Endothelial cell of hepatic sinusoid (primary cell): ENCODE results near the gene ANKRD30A.
"Not testable (repeated sequence)": the region's sequence is repeated elsewhere in the genome, so short reads cannot be mapped to it uniquely, and the experiment has no call there.

Experiments
- in situ Hi-C: cut with HindIII; loops from 2 replicates; pipeline ENCODE4 v1.10.0; 2017; ENCODE audit warnings: low sequenced_read_pairs

ANKRD30A gene

GRCh38 chr10:37246637-37247036 lies 121.2 kb downstream of the ANKRD30A start:
- in situ Hi-C loops: no loop called here

- in situ Hi-C loops: not testable (repeated sequence)
Measured at GRCh38 chr10:37255837-37256236, 130.4 kb downstream of the ANKRD30A start.

- in situ Hi-C loops: no loop called here
Measured at GRCh38 chr10:37263304-37263703, 137.9 kb downstream of the ANKRD30A start.

GRCh38 chr10:37268266-37268665 lies 142.9 kb downstream of the ANKRD30A start:
- in situ Hi-C loops: no loop called here

- in situ Hi-C loops: no loop called here
Measured at GRCh38 chr10:37269554-37270256, 144.3 kb downstream of the ANKRD30A start.

GRCh38 chr10:37275216-37275777 lies 149.9 kb downstream of the ANKRD30A start:
- in situ Hi-C loops: loop anchor here (25.0 kb wide), 1 partner anchor 112 kb away; no protein-coding TSS in a partner anchor

GRCh38 chr10:37285063-37285462 lies 159.7 kb downstream of the ANKRD30A start:
- in situ Hi-C loops: loop anchor here (25.0 kb wide), 1 partner anchor 102 kb away; no protein-coding TSS in a partner anchor

- in situ Hi-C loops: loop anchor here (25.0 kb wide), 1 partner anchor 97 kb away; no protein-coding TSS in a partner anchor
Measured at GRCh38 chr10:37289833-37290464, 164.6 kb downstream of the ANKRD30A start.

GRCh38 chr10:37301271-37301670 lies 175.9 kb downstream of the ANKRD30A start:
- in situ Hi-C loops: no loop called here

GRCh38 chr10:37304036-37304435 lies 178.6 kb downstream of the ANKRD30A start:
- in situ Hi-C loops: no loop called here

GRCh38 chr10:37314350-37314749 lies 189.0 kb downstream of the ANKRD30A start:
- in situ Hi-C loops: no loop called here

GRCh38 chr10:37314862-37315261 lies 189.5 kb downstream of the ANKRD30A start:
- in situ Hi-C loops: no loop called here

GRCh38 chr10:37344413-37344812 lies 219.0 kb downstream of the ANKRD30A start:
- in situ Hi-C loops: no loop called here

- in situ Hi-C loops: loop anchor here (25.0 kb wide), 1 partner anchor 93 kb away; no protein-coding TSS in a partner anchor
Measured at GRCh38 chr10:37379991-37380390, 254.6 kb downstream of the ANKRD30A start.

- in situ Hi-C loops: loop anchor here (25.0 kb wide), 1 partner anchor 94 kb away; no protein-coding TSS in a partner anchor
Measured at GRCh38 chr10:37381271-37381670, 255.9 kb downstream of the ANKRD30A start.

GRCh38 chr10:37384923-37385322 lies 259.5 kb downstream of the ANKRD30A start:
- in situ Hi-C loops: loop anchor here (25.0 kb wide), 1 partner anchor 98 kb away; no protein-coding TSS in a partner anchor

GRCh38 chr10:37390926-37391325 lies 265.5 kb downstream of the ANKRD30A start:
- in situ Hi-C loops: loop anchor here (25.0 kb wide), 1 partner anchor 104 kb away; no protein-coding TSS in a partner anchor

GRCh38 chr10:37400774-37401173 lies 275.4 kb downstream of the ANKRD30A start:
- in situ Hi-C loops: not testable (repeated sequence)

GRCh38 chr10:37401225-37401624 lies 275.8 kb downstream of the ANKRD30A start:
- in situ Hi-C loops: no loop called here

- in situ Hi-C loops: no loop called here
Measured at GRCh38 chr10:37403776-37404175, 278.4 kb downstream of the ANKRD30A start.
